Caco-2 (cell line): ENCODE measurements around the gene SBDS. TPM values are rescaled to one million over a fixed set of nuclear protein-coding genes. Genes with fewer than 3 reads are reported as not detected.

Source experiments
- BruUV-seq: library from RNA; stranded (reverse); fragments of 400-500 nt; replicated peaks from 2 replicates; lab custom pipeline; 2021; lab: Mats Ljungman, UMichigan
- CTCF ChIA-PET: fragments of 300-600 bp; sonication (Branson Sonifier 250); formaldehyde crosslinking; loops from one replicate; lab custom pipeline; 2022; ENCODE audit warnings: antibody characterized with exemption; lab: Charles Lee
- POLR2A ChIA-PET: fragments of 300-600 bp; sonication (Branson Sonifier 250); formaldehyde crosslinking; loops from one replicate; lab custom pipeline; 2022; ENCODE audit warnings: antibody characterized with exemption; lab: Charles Lee
- DNase-seq, 2 experiments: peaks; one replicate each; pipeline versions ENCODE4 v3.0.0 to v3.0.0-alpha.2; 2020 to 2022
- H3K27me3 ChIP-seq: replicated peaks from 2 replicates; pipeline ENCODE4 v1.6.0; 2011; ENCODE audit warnings: low read length; ENCODE audit not compliant: control insufficient read depth, insufficient read depth
- H3K36me3 ChIP-seq: 2 replicates; pipeline ENCODE4 v1.5.1; 2011; ENCODE audit warnings: low read length; ENCODE audit not compliant: control insufficient read depth, insufficient read depth
- H3K4me1 ChIP-seq: fragments of 250-450 bp; sonication (Bioruptor Pico); 2 replicates; pipeline ENCODE4 v1.5.1; 2020; ENCODE audit warnings: mild to moderate bottlenecking
- H3K4me3 ChIP-seq: 2 replicates; pipeline ENCODE4 v1.5.1; 2011; ENCODE audit warnings: low read depth, mild to moderate bottlenecking, control low read depth, low read length
- H3K9me3 ChIP-seq: fragments of 250-450 bp; sonication (Bioruptor Pico); 2 replicates; pipeline ENCODE4 v1.5.1; 2020; ENCODE audit warnings: mild to moderate bottlenecking, moderate library complexity
- H3K27ac Mint-ChIP-seq: one replicate; pipeline ENCODE4 v1.8.0; 2022; ENCODE audit warnings: mixed read lengths; ENCODE audit not compliant: unreplicated experiment
- H3K27me3 Mint-ChIP-seq: one replicate; pipeline ENCODE4 v1.8.0; 2022; ENCODE audit warnings: mixed read lengths; ENCODE audit not compliant: insufficient read depth, unreplicated experiment
- H3K36me3 Mint-ChIP-seq: one replicate; pipeline ENCODE4 v1.8.0; 2022; ENCODE audit warnings: mild to moderate bottlenecking, mixed read lengths; ENCODE audit not compliant: insufficient read depth, unreplicated experiment
- H3K4me1 Mint-ChIP-seq: one replicate; pipeline ENCODE4 v1.8.0; 2022; ENCODE audit warnings: low read depth, mixed read lengths; ENCODE audit not compliant: unreplicated experiment
- H3K4me3 Mint-ChIP-seq: one replicate; pipeline ENCODE4 v1.8.0; 2022; ENCODE audit warnings: mild to moderate bottlenecking, moderate library complexity, mixed read lengths; ENCODE audit not compliant: unreplicated experiment
- H3K9me3 Mint-ChIP-seq: one replicate; pipeline ENCODE4 v1.8.0; 2022; ENCODE audit warnings: mixed read lengths; ENCODE audit not compliant: unreplicated experiment
- intact Hi-C: fragments of 100-400 bp; cut with micrococcal nuclease; formaldehyde crosslinking; loops from one replicate; pipeline ENCODE4 v1.10.0; 2022; ENCODE audit not compliant: unreplicated experiment
- total RNA-seq: library from RNA; stranded (reverse); gene quantifications from 2 replicates; pipeline ENCODE4 v1.2.3, GENCODE V29; 2022
- TF ChIP-seq, protein P1 (sequence below), 2 experiments: fragments of 200-600 bp in 1 of 2; IDR thresholded peaks; 1 replicate in 1 of 2; 2 replicates in 1 of 2; pipeline versions ENCODE4 v1.5.1 to v1.8.0; 2011 to 2022; ENCODE audit warnings: antibody characterized with exemption in 1 of 2, control low read depth in 1 of 2, inconsistent platforms in 1 of 2, low read depth in 1 of 2, low read length in 1 of 2, mild to moderate bottlenecking in 1 of 2, moderate library complexity in 1 of 2; ENCODE audit not compliant: insufficient read depth in 1 of 2, severe bottlenecking in 1 of 2, unreplicated experiment in 1 of 2

Gene SBDS
- total RNA-seq, 1 experiment from 2014 or later = 130 TPM

- DNase-seq = no peak
- Histone ChIP-seq H3K4me1 (no peaks in the 10 kb centered on the region), H3K36me3 (peaks cover 1% of the 10 kb centered on the region; the same call in 1 of the 2 replicates), H3K4me3 (no peak overlapping the region), H3K9me3 (peaks cover 2% of the 10 kb centered on the region; the same call in 1 of the 2 replicates), H3K27me3 (no peaks in the 10 kb centered on the region)
- no peaks in the 10 kb centered on the region for H3K27me3 Mint-ChIP-seq
- TF ChIP-seq, protein P1, sequence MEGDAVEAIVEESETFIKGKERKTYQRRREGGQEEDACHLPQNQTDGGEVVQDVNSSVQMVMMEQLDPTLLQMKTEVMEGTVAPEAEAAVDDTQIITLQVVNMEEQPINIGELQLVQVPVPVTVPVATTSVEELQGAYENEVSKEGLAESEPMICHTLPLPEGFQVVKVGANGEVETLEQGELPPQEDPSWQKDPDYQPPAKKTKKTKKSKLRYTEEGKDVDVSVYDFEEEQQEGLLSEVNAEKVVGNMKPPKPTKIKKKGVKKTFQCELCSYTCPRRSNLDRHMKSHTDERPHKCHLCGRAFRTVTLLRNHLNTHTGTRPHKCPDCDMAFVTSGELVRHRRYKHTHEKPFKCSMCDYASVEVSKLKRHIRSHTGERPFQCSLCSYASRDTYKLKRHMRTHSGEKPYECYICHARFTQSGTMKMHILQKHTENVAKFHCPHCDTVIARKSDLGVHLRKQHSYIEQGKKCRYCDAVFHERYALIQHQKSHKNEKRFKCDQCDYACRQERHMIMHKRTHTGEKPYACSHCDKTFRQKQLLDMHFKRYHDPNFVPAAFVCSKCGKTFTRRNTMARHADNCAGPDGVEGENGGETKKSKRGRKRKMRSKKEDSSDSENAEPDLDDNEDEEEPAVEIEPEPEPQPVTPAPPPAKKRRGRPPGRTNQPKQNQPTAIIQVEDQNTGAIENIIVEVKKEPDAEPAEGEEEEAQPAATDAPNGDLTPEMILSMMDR (IDR thresholded peaks at IDR 0.05; ENCODE audit: insufficient read depth in 1 of 2, low read depth in 1 of 2, low read length in 1 of 2, severe bottlenecking in 1 of 2, unreplicated experiment in 1 of 2) = no peak
- CTCF ChIA-PET = no interaction called here
- H3K27ac Mint-ChIP-seq = no peak overlapping the region
- H3K4me3 Mint-ChIP-seq = no peak overlapping the region
- H3K36me3 Mint-ChIP-seq = peaks cover 62% of the 10 kb centered on the region
- no TSS peak for BruUV-seq
- H3K4me1 Mint-ChIP-seq = peaks cover 6% of the 10 kb centered on the region
- intact Hi-C loops = no loop called here
- H3K9me3 Mint-ChIP-seq = peaks cover 8% of the 10 kb centered on the region
- POLR2A ChIA-PET = no interaction called here
These were observed 34.3 kb downstream of the SBDS start for GRCh38 chr7:66961096-66961495.

GRCh38 chr7:66960192-66960591 lies 35.2 kb downstream of the SBDS start:
- peaks cover 65% of the 10 kb centered on the region for H3K36me3 Mint-ChIP-seq
- no peak overlapping the region for H3K27ac Mint-ChIP-seq
- TF ChIP-seq, protein P1 (IDR thresholded peaks at IDR 0.05; ENCODE audit: insufficient read depth in 1 of 2, low read depth in 1 of 2, low read length in 1 of 2, severe bottlenecking in 1 of 2, unreplicated experiment in 1 of 2) = no peak
- intact Hi-C loops = no loop called here
- Histone ChIP-seq H3K4me3 (no peak overlapping the region), H3K9me3 (no peaks in the 10 kb centered on the region), H3K36me3 (peaks cover 2% of the 10 kb centered on the region; the same call in 1 of the 2 replicates), H3K27me3 (no peaks in the 10 kb centered on the region), H3K4me1 (no peaks in the 10 kb centered on the region)
- H3K27me3 Mint-ChIP-seq = no peaks in the 10 kb centered on the region
- CTCF ChIA-PET = no interaction called here
- H3K4me1 Mint-ChIP-seq = peaks cover 6% of the 10 kb centered on the region
- no TSS peak for BruUV-seq
- H3K9me3 Mint-ChIP-seq = peaks cover 8% of the 10 kb centered on the region
- no peak overlapping the region for H3K4me3 Mint-ChIP-seq
- POLR2A ChIA-PET = no interaction called here
- no peak for DNase-seq

DNA sequence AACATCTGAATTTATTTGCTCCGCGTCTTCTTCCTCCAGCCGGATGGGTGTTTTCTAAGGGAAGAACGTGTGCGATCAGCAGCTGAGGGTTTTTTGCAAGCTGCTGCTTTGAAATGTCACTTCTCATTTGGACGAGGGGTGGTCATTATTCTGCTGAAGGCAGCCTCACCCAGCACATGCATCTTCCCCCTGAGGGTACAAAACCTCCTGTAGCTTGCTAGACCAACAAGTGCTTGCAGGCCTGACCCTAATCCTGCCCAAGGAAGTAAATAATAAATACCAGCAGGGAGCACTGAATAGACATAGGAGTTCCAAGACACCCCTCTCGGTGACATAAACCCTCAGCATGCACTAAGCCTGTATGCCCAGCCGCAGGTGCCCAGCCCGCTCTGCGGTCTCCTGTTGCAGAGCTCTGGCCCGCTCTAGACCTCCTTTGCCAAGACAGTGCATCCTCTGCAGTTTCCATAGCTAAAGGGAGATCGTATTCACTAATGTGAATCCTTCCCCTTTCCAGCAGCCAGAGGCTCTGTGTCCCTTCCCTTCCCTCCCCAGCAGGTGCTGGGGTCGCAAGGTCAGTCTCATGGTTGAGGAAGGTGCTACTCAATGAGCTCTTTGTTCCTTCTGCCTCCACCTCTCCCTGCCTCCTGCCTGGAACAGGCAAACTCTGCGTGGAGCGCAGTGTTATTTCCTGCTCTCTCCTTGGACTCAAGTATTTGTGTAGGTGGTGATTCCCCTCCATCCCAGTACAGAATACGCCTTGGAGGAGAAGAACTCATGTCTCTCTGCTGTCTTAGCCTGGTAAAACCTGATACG lies 36.6 kb downstream of the SBDS start:
- Mint-ChIP-seq H3K4me3 (no peak overlapping the region), H3K27me3 (no peaks in the 10 kb centered on the region), H3K36me3 (peaks cover 71% of the 10 kb centered on the region), H3K4me1 (no peaks in the 10 kb centered on the region), H3K9me3 (no peaks in the 10 kb centered on the region), H3K27ac (no peak overlapping the region)
- H3K27me3 ChIP-seq = no peaks in the 10 kb centered on the region
- peaks cover 2% of the 10 kb centered on the region; the same call in 1 of the 2 replicates for H3K36me3 ChIP-seq
- TF ChIP-seq, protein P1 (IDR thresholded peaks at IDR 0.05; ENCODE audit: insufficient read depth in 1 of 2, low read depth in 1 of 2, low read length in 1 of 2, severe bottlenecking in 1 of 2, unreplicated experiment in 1 of 2) = no peak
- ChIA-PET POLR2A (no interaction called here), CTCF (no interaction called here)
- no peak overlapping the region for H3K4me3 ChIP-seq
- H3K4me1 ChIP-seq = no peaks in the 10 kb centered on the region
- no peaks in the 10 kb centered on the region for H3K9me3 ChIP-seq
- no peak for DNase-seq
- intact Hi-C loops = no loop called here
- no TSS peak for BruUV-seq
